HEK293 (cell line): Measurements from ENCODE around the gene MAPKAP1.

Source experiments
- BCL11A ChIP-seq: fragments of 450-650 bp; formaldehyde crosslinking; IDR thresholded peaks from 2 replicates; pipeline ENCODE4 v1.5.1; 2016; ENCODE audit warnings: low read depth, missing biosample characterization, missing genetic modification characterization
- CTCF ChIP-seq: fragments of 450-650 bp; formaldehyde crosslinking; IDR thresholded peaks from 2 replicates; pipeline ENCODE4 v1.5.1; 2016; ENCODE audit warnings: missing biosample characterization, missing genetic modification characterization
- HOXA7 ChIP-seq: sonication (generic); formaldehyde crosslinking; IDR thresholded peaks from 2 replicates; pipeline ENCODE4 v1.8.1; 2022; ENCODE audit warnings: missing genetic modification reagents, borderline replicate concordance
- HOXC10 ChIP-seq: sonication (generic); formaldehyde crosslinking; IDR thresholded peaks from 2 replicates; pipeline ENCODE4 v1.8.1; 2023; ENCODE audit warnings: mild to moderate bottlenecking, missing genetic modification reagents
- PRDM4 ChIP-seq: fragments of 450-650 bp; formaldehyde crosslinking; IDR thresholded peaks from 2 replicates; pipeline ENCODE4 v1.5.1; 2017; ENCODE audit warnings: missing biosample characterization, missing genetic modification characterization
- SP2 ChIP-seq: fragments of 450-650 bp; formaldehyde crosslinking; IDR thresholded peaks from 2 replicates; pipeline ENCODE4 v1.5.1; 2016; ENCODE audit warnings: missing biosample characterization, missing genetic modification characterization
- ZNF155 ChIP-seq: fragments of 450-650 bp; formaldehyde crosslinking; IDR thresholded peaks from 2 replicates; pipeline ENCODE4 v1.5.1; 2016; ENCODE audit warnings: missing biosample characterization, missing genetic modification characterization
- ZNF169 ChIP-seq: fragments of 450-650 bp; formaldehyde crosslinking; IDR thresholded peaks from 2 replicates; pipeline ENCODE4 v1.5.1; 2016; ENCODE audit warnings: missing biosample characterization, missing genetic modification characterization
- ZNF175 ChIP-seq: fragments of 450-650 bp; formaldehyde crosslinking; IDR thresholded peaks from 2 replicates; pipeline ENCODE4 v1.5.1; 2016; ENCODE audit warnings: missing biosample characterization, missing genetic modification characterization
- ZNF239 ChIP-seq: fragments of 450-650 bp; formaldehyde crosslinking; IDR thresholded peaks from 2 replicates; pipeline ENCODE4 v1.5.1; 2016; ENCODE audit warnings: missing biosample characterization, missing genetic modification characterization
- ZNF274 ChIP-seq, 2 experiments: fragments of 200-500 bp in 1 of 2; fragments of 450-650 bp in 1 of 2; sonication (Bioruptor generic) in 1 of 2; formaldehyde crosslinking in 1 of 2; IDR thresholded peaks; 2 replicates each; pipeline versions ENCODE4 v1.5.1 to v1.6.1; 2014 to 2016; ENCODE audit warnings: borderline replicate concordance in 1 of 2, inconsistent platforms in 1 of 2, low read length in 1 of 2, missing biosample characterization in 1 of 2, missing genetic modification characterization in 1 of 2
- ZNF324 ChIP-seq: fragments of 450-650 bp; formaldehyde crosslinking; IDR thresholded peaks from 2 replicates; pipeline ENCODE4 v1.5.1; 2016; ENCODE audit warnings: missing biosample characterization, missing genetic modification characterization
- ZNF473 ChIP-seq: fragments of 450-650 bp; formaldehyde crosslinking; IDR thresholded peaks from 2 replicates; pipeline ENCODE4 v1.5.1; 2017; ENCODE audit warnings: missing biosample characterization, missing genetic modification characterization
- ZSCAN4 ChIP-seq: fragments of 450-650 bp; formaldehyde crosslinking; IDR thresholded peaks from 2 replicates; pipeline ENCODE4 v1.5.1; 2017; ENCODE audit warnings: missing biosample characterization, missing genetic modification characterization

GRCh38 chr9:125699870-125700269 is 7.1 kb downstream of the MAPKAP1 start:
- TF ChIP-seq CTCF (no peak), ZNF274 (IDR thresholded peaks at IDR 0.05; ENCODE audit: low read length) (no peak), ZNF274 (tag by site-specific recombination; IDR thresholded peaks at IDR 0.05; ENCODE audit: borderline replicate concordance) (no peak), ZNF155 (tag by site-specific recombination) (no peak), PRDM4 (no peak), ZNF239 (tag by site-specific recombination) (no peak), HOXC10 (CRISPR knock-in tag) (no peak), ZSCAN4 (tag by site-specific recombination) (no peak), SP2 (no peak), ZNF169 (tag by site-specific recombination) (no peak), BCL11A (tag by site-specific recombination) (no peak), HOXA7 (CRISPR knock-in tag) (no peak), ZNF175 (tag by site-specific recombination) (no peak), ZNF324 (no peak), ZNF473 (tag by site-specific recombination) (no peak)
